Activated effector memory CD4-positive, alpha-beta T cell treated with anti-CD3 and anti-CD28 coated beads, Interleukin-2, amount 50 U/mL, for 16 hours (primary cell): ENCODE results near the gene LAS1L.
"Not testable (repeated sequence)": the region's sequence is repeated elsewhere in the genome, so short reads cannot be mapped to it uniquely, and the experiment has no call there.

ENCODE experiments used
- DNase-seq: peaks from one replicate; pipeline ENCODE4 v3.0.0-alpha.2; 2020

Gene LAS1L

GRCh38 chrX:65516756-65517155 is 17.8 kb downstream of the LAS1L start:
- no peak for DNase-seq

DNA sequence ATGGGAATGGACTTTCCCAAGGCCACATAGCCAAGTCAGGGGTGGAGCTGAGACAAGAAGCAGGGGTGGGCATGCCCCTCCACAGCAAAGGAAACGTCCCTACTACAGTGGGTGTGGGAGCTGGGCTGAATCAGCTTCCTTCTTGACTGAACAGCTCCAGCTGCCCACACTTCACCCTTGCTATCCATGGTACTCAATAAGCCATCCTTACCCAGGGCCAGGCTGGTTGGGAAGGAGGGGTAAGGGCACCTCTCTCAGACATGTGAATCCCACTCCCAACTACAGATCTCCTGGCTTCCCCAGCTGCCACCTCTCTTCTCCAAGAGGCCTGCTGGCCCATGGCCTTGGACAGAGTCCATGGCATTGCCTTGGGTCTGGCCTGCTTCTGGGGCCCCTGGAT is 21.0 kb downstream of the LAS1L start:
- DNase-seq, result no peak

GRCh38 chrX:65509400-65509799 is 25.2 kb downstream of the LAS1L start:
- no peak for DNase-seq

DNA sequence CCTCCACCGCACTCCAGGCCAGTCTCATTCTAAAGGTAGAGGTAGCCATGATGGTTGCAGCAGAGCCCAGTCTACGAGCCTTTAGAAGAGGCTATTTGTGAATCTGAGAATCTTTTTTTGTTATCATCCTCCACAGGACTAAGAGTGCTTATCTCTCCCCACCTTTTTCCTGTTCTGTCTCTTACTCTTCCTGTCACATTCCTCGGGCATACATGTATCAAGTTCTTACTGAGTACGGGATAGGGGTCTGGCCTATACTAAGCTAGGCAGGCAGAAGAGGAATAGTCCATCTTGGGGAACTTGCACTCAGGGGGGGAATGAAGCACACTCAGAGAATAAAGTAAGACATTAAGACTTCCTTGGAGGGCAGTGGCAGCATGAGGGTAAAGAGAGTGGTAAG is 25.7 kb downstream of the LAS1L start:
- DNase-seq, result no peak

- DNase-seq, result no peak
These were observed 32.0 kb downstream of the LAS1L start for GRCh38 chrX:65502618-65503017.

GRCh38 chrX:65493431-65493830 is 41.2 kb downstream of the LAS1L start:
- DNase-seq, result no peak

GRCh38 chrX:65491620-65492019 is 43.0 kb downstream of the LAS1L start:
- no peak for DNase-seq

DNA sequence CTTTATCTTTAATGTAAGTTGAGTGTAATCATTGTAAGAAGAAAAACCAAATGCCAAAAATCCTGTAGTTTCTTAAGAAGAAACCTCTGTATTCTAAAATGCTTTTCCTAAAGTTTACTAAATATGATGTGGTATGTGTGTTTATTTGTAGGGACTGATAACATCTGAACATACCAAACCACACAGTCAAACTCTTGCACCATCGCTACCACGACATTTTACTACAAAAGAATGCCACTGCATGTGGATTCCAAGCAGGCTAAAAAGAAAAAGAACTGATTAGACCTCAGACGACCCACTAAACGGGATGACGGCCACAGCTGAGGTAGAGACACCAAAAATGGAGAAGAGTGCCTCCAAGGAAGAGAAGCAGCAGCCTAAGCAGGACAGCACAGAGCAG is 46.1 kb downstream of the LAS1L start:
- DNase-seq, result no peak

DNA sequence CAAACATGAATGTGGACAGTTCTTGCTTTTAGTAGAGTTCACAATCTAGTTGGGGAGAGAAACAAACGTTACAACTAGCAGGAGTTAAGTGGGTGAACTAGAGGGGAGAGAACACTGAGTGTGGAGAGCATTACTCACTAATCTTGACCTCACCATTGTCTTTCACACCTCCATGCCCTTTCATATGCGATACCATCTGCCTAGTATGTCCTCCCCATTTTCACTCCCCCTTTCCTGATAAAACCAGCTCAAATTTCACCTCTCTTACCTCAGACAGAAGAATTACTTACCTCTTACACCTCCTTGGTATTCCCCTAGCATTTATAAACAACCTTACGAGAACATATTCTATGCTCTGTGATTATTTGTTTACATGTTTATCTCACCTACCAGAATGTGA is 53.6 kb downstream of the LAS1L start:
- no peak for DNase-seq

DNA sequence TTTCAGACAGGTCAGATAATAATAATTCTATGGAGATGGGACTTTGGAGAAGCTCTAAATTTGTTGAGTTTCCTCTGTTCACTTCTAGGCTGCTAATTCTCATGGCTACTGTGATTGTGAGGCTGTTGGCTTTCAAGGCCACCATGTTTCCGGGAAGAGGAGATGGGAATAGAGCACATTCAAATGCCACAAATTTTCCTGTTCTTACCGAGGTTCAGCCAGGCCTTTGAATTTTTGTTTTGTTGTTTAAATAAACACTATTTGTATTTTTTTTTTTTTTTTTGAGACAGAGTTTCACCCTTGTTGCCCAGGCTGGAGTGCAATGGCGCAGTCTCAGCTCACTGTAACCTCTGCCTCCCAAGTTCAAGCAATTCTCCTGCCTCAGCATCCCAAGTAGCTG is 55.5 kb downstream of the LAS1L start:
- DNase-seq, result not testable (repeated sequence)

GRCh38 chrX:65476564-65476963 is 58.0 kb downstream of the LAS1L start:
- DNase-seq, result no peak

DNA sequence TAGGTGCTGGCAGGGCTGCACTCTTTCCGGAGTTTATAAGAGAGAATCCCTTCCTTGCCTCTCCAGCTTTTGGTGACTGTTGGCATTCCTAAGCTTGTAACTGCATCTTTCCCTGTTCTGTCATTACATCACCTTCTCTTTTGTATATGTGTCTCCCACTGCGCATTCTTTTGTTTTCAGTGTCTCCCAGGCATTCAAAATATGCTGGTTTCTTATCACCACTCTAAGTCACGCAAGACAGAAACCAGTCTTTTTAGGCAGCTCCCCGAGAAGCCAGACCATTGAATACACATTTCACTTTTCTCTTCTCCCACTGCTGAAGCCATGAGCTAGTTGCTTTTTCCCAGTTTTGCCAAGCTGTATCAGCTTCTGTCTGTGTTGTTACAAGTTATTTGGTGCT is 71.0 kb downstream of the LAS1L start:
- DNase-seq, result no peak
